Transverse colon (tissue), 4 donors: ENCODE data around the gene SMYD1. TPM values are rescaled to one million over a fixed set of nuclear protein-coding genes. Genes with fewer than 3 reads are reported as not detected.

Source experiments
- DNase-seq: peaks from one replicate; pipeline ENCODE4 v3.0.0-alpha.2; 2019
- H3K27ac ChIP-seq, 4 donors: fragments of 200-600 bp; sonication (generic); 2 replicates each; pipeline ENCODE4 v1.5.1; 2016 to 2018; ENCODE audit warnings: inconsistent platforms in 4 of 4
- H3K27me3 ChIP-seq: fragments of 200-600 bp; sonication (generic); 2 replicates; pipeline ENCODE4 v1.5.1; 2017; ENCODE audit warnings: inconsistent platforms
- H3K36me3 ChIP-seq, 4 donors: fragments of 200-600 bp; sonication (generic); 2 replicates each; pipeline ENCODE4 v1.5.1; 2017 to 2019; ENCODE audit warnings: inconsistent platforms in 4 of 4
- H3K4me1 ChIP-seq, 4 donors: fragments of 200-600 bp; sonication (generic); 2 replicates each; pipeline ENCODE4 v1.5.1; 2017 to 2020; ENCODE audit warnings: inconsistent platforms in 4 of 4
- H3K4me3 ChIP-seq, 4 donors: fragments of 200-600 bp; sonication (generic); 1 replicate in 1 of 4; 2 replicates in 3 of 4; pipeline versions ENCODE4 v1.5.1 to v1.6.1; 2017 to 2019; ENCODE audit warnings: inconsistent platforms in 4 of 4
- H3K9me3 ChIP-seq, 2 donors: fragments of 200-600 bp; sonication (generic); 2 replicates each; pipeline ENCODE4 v1.5.1; 2017 to 2019; ENCODE audit warnings: inconsistent platforms in 2 of 2
- CTCF ChIP-seq, 5 experiments: fragments of 200-600 bp in 3 of 5; fragments of 450-650 bp in 2 of 5; sonication (generic) in 3 of 5; IDR thresholded peaks; 1 replicate in 2 of 5; 2 replicates in 3 of 5; pipeline ENCODE4 v1.5.1; 2016 to 2017; ENCODE audit warnings: antibody characterized with exemption in 5 of 5, inconsistent platforms in 3 of 5, mild to moderate bottlenecking in 2 of 5, moderate library complexity in 1 of 5
- EP300 ChIP-seq: sonication (generic); formaldehyde crosslinking; IDR thresholded peaks from one replicate; pipeline ENCODE4 v1.6.1; 2017; ENCODE audit warnings: antibody characterized with exemption, low read depth
- POLR2A ChIP-seq: fragments of 450-650 bp; IDR thresholded peaks from one replicate; pipeline ENCODE4 v1.6.1; 2016; ENCODE audit warnings: antibody characterized with exemption, mild to moderate bottlenecking, moderate library complexity
- POLR2AphosphoS5 ChIP-seq, 3 donors: sonication (generic); formaldehyde crosslinking; IDR thresholded peaks; one replicate each; pipeline ENCODE4 v1.6.1; 2016; ENCODE audit warnings: antibody characterized with exemption in 3 of 3
- WGBS, 2 donors: methylation state at CpG; one replicate each; pipeline ENCODE4 v1.1.5; 2018; ENCODE audit warnings: low coverage in 1 of 2; 5-methylcytosine and 5-hydroxymethylcytosine counted together
- in situ Hi-C, 4 donors: fragments of 200-750 bp; cut with MboI; loops; one replicate each; pipeline versions ENCODE4 v1.15.0 to v1.15.1; 2017; ENCODE audit warnings: low sequenced_read_pairs in 3 of 4, low pct_ligation_motif_present in 1 of 4, low pct_unique_long_range_greater_than_20kb in 1 of 4
- intact Hi-C: fragments of 100-400 bp; cut with DNase I; formaldehyde crosslinking; loops from one replicate; pipeline ENCODE4 v1.15.1; 2023; ENCODE audit warnings: low total_unique reads
- total RNA-seq, 4 donors: library from RNA; depleted of rRNA; stranded (reverse); fragments of >200 nt; gene quantifications; one replicate each; pipeline ENCODE4 v1.1.0, GENCODE V29; 2016

SMYD1 gene
- total RNA-seq, 4 donors from 2014 or later: 1.6 to 48.6 (median 3.2) TPM

GRCh38 chr2:88096708-88097107 is 29.1 kb downstream of the SMYD1 start:
- in situ Hi-C loops (no loop called here), intact Hi-C loops (no loop called here)
- Histone ChIP-seq H3K4me3 (no peak overlapping the region), H3K36me3 (no peaks in the 10 kb centered on the region), H3K9me3 (no peaks in the 10 kb centered on the region), H3K27ac (no peak overlapping the region), H3K27me3 (no peaks in the 10 kb centered on the region), H3K4me1 (no peaks in the 10 kb centered on the region)
- TF ChIP-seq POLR2AphosphoS5 (IDR thresholded peaks at IDR 0.05) (no peak), EP300 (no peak), CTCF (IDR thresholded peaks at IDR 0.05) (no peak), POLR2A (no peak)
- DNase-seq: no peak
- 54 to 75% methylated on average over 2 to 5 of the region's 5 CpGs for WGBS, 2 donors

DNA sequence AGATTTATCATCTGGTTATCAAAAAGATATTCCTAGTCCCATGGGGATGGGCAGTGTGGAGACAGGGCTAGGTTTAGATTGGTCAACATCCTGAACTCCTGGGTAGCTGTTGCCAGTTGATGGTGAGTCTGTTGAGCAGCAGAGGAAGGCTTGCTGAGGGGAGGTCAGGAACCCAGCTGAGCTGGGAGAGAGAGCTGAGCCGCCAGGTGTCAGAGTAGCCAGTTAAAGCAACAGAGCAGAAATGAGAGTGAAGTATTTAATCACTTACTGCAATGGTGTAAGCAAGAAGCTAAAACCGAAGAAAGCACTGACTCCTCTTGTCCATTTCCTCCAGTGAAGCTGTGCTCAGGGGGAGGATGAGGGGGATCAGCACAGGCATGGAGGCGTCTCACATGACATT is 29.6 kb downstream of the SMYD1 start:
- no peak for DNase-seq
- TF ChIP-seq CTCF (IDR thresholded peaks at IDR 0.05) (no peak), EP300 (no peak), POLR2A (no peak), POLR2AphosphoS5 (IDR thresholded peaks at IDR 0.05) (no peak)

GRCh38 chr2:88097891-88098557 is 30.4 kb downstream of the SMYD1 start:
- H3K36me3 ChIP-seq: no peaks in the 10 kb centered on the region
- H3K27ac ChIP-seq: no peak overlapping the region
- intact Hi-C loops: no loop called here
- no peaks in the 10 kb centered on the region for H3K27me3 ChIP-seq
- H3K4me3 ChIP-seq: no peak overlapping the region
- H3K9me3 ChIP-seq: no peaks in the 10 kb centered on the region
- DNase-seq: no peak
- TF ChIP-seq POLR2AphosphoS5 (IDR thresholded peaks at IDR 0.05): no peak
- TF ChIP-seq CTCF (IDR thresholded peaks at IDR 0.05): no peak
- no peak for TF ChIP-seq POLR2A
- no peak for TF ChIP-seq EP300
- in situ Hi-C loops: no loop called here
- 83 to 90% methylated on average over 4 of the region's 4 CpGs for WGBS, 2 donors
- H3K4me1 ChIP-seq: no peaks in the 10 kb centered on the region

More for the DNA sequence above, 29.6 kb downstream of the SMYD1 start:
- H3K9me3 ChIP-seq: no peaks in the 10 kb centered on the region
- H3K4me3 ChIP-seq: no peak overlapping the region
- intact Hi-C loops: no loop called here
- H3K36me3 ChIP-seq: no peaks in the 10 kb centered on the region
- no peaks in the 10 kb centered on the region for H3K4me1 ChIP-seq
- WGBS, 2 donors: 87% methylated on average over 3 of the region's 3 CpGs; no CpG with 5 or more reads in 1 of the 2 donors
- H3K27ac ChIP-seq: no peak overlapping the region
- H3K27me3 ChIP-seq: no peaks in the 10 kb centered on the region
- in situ Hi-C loops: no loop called here

DNA sequence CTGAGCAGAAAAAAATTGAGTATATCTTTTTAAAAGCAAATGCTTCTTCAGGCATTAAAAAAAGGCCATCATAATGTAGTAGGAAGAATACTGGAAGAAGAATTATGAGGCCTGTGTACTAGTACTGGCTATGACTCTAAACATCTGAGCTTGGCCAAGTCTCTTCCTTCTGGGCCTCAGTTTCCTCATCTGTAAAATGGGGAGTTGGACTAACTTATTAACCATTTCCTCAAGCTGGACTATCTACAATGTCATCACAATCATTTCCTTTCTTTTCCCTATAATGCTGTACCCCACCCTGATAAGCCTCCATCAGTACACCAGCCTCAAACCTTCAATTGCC is 30.9 kb downstream of the SMYD1 start:
- Histone ChIP-seq H3K4me1 (no peaks in the 10 kb centered on the region), H3K4me3 (no peak overlapping the region), H3K27me3 (no peaks in the 10 kb centered on the region), H3K9me3 (no peaks in the 10 kb centered on the region), H3K36me3 (no peaks in the 10 kb centered on the region), H3K27ac (no peak overlapping the region)
- in situ Hi-C loops: no loop called here
- no peak for DNase-seq
- TF ChIP-seq POLR2AphosphoS5 (IDR thresholded peaks at IDR 0.05): no peak
- TF ChIP-seq POLR2A: no peak
- no peak for TF ChIP-seq EP300
- no peak for TF ChIP-seq CTCF (IDR thresholded peaks at IDR 0.05)
- intact Hi-C loops: no loop called here
